Measurements from ENCODE around the gene ATP11B. TPM values are rescaled to one million over a fixed set of nuclear protein-coding genes. Genes with fewer than 3 reads are reported as not detected.
A peak's percentile ranks its signal among the peaks of the same experiment; 100 is the strongest.

Gene ATP11B
- total and polyA plus RNA-seq, 7 donors: 4.0 to 23.9 (median 18.8) TPM

- Histone ChIP-seq H3K4me1 (peaks cover 17% of the 10 kb centered on the region), H3K4me3 (no peak overlapping the region), H3K9me3 (no peaks in the 10 kb centered on the region), H3K27me3 (ENCODE audit: insufficient read depth in 3 of 3, low read length in 2 of 3) (no peaks in the 10 kb centered on the region), H3K27ac (no peak overlapping the region), H3K36me3 (ENCODE audit: insufficient read depth in 1 of 2, low read depth in 1 of 2) (peaks cover 0 to 22% of the 10 kb centered on the region in 2 donors)
- TF ChIP-seq CTCF (IDR thresholded peaks at IDR 0.05): no peak
- ATAC-seq (no peak), DNase-seq (no peak)
- 90 to 95% (median 95%) methylated on average over 4 of the region's 4 CpGs for WGBS, 3 donors
- intact Hi-C loops (cut with DNase I): no loop called here
Observed at GRCh38 chr3:182940266-182940808, 147.0 kb downstream of the ATP11B start.

- intact Hi-C loops (cut with DNase I): no loop called here
- Histone ChIP-seq H3K4me1 (peaks cover 3% of the 10 kb centered on the region), H3K4me3 (no peak overlapping the region), H3K36me3 (ENCODE audit: insufficient read depth in 1 of 2, low read depth in 1 of 2) (peaks cover 0 to 36% of the 10 kb centered on the region in 2 donors), H3K27ac (no peak overlapping the region), H3K9me3 (no peaks in the 10 kb centered on the region), H3K27me3 (ENCODE audit: insufficient read depth in 3 of 3, low read length in 2 of 3) (no peaks in the 10 kb centered on the region)
- no peak for TF ChIP-seq CTCF (IDR thresholded peaks at IDR 0.05)
- 97 to 99% (median 98%) methylated on average over 3 of the region's 3 CpGs for WGBS, 3 donors
- DNase-seq (no peak), ATAC-seq (no peak)
Observed at GRCh38 chr3:182941719-182942118, 148.4 kb downstream of the ATP11B start.

GRCh38 chr3:182947888-182948287, 154.6 kb downstream of the ATP11B start:
- Histone ChIP-seq H3K9me3 (no peaks in the 10 kb centered on the region), H3K27ac (no peak overlapping the region), H3K4me3 (no peak overlapping the region), H3K36me3 (ENCODE audit: insufficient read depth in 1 of 2, low read depth in 1 of 2) (peaks cover 0 to 47% of the 10 kb centered on the region in 2 donors), H3K27me3 (ENCODE audit: insufficient read depth in 3 of 3, low read length in 2 of 3) (no peaks in the 10 kb centered on the region), H3K4me1 (no peaks in the 10 kb centered on the region)
- intact Hi-C loops (cut with DNase I): no loop called here
- DNase-seq (no peak), ATAC-seq (peak in 3 of 4 donors; percentile 30 to 75 (median 67))
- no peak for TF ChIP-seq CTCF (IDR thresholded peaks at IDR 0.05)

- Histone ChIP-seq H3K4me1 (no peaks in the 10 kb centered on the region), H3K27ac (no peak overlapping the region), H3K27me3 (ENCODE audit: insufficient read depth in 3 of 3, low read length in 2 of 3) (no peaks in the 10 kb centered on the region), H3K4me3 (no peak overlapping the region), H3K9me3 (no peaks in the 10 kb centered on the region), H3K36me3 (ENCODE audit: insufficient read depth in 1 of 2, low read depth in 1 of 2) (peaks cover 0 to 51% of the 10 kb centered on the region in 2 donors)
- WGBS, 3 donors: 88 to 97% (median 92%) methylated on average over 5 of the region's 5 CpGs
- intact Hi-C loops (cut with DNase I): no loop called here
- peak in 1 of 4 donors; percentile 43 for ATAC-seq
- DNase-seq: no peak
- no peak for TF ChIP-seq CTCF (IDR thresholded peaks at IDR 0.05)
Observed at GRCh38 chr3:182948305-182948704, 155.0 kb downstream of the ATP11B start.

- DNase-seq: no peak
- H3K36me3 ChIP-seq (ENCODE audit: insufficient read depth in 1 of 2, low read depth in 1 of 2): peaks cover 0 to 52% of the 10 kb centered on the region in 2 donors
- no peak for TF ChIP-seq CTCF (IDR thresholded peaks at IDR 0.05)
- no peak for ATAC-seq
- no peaks in the 10 kb centered on the region for H3K27me3 ChIP-seq (ENCODE audit: insufficient read depth in 3 of 3, low read length in 2 of 3)
- H3K4me3 ChIP-seq: no peak overlapping the region
- H3K27ac ChIP-seq: no peak overlapping the region
- 93 to 100% (median 100%) methylated on average over 1 of the region's 1 CpG for WGBS, 3 donors
- H3K4me1 ChIP-seq: no peaks in the 10 kb centered on the region
- intact Hi-C loops (cut with DNase I): no loop called here
- no peaks in the 10 kb centered on the region for H3K9me3 ChIP-seq
Observed at GRCh38 chr3:182949688-182950087, 156.4 kb downstream of the ATP11B start.
